HG02884 (cell line): ENCODE measurements around the gene KDM7A.

Experiments
- ATAC-seq: cut with Tn5 transposase; IDR thresholded peaks from one replicate; pipeline ENCODE4 v1.9.1; 2021; ENCODE audit warnings: mild to moderate bottlenecking, moderate library complexity; ENCODE audit not compliant: unreplicated experiment

Gene KDM7A

DNA sequence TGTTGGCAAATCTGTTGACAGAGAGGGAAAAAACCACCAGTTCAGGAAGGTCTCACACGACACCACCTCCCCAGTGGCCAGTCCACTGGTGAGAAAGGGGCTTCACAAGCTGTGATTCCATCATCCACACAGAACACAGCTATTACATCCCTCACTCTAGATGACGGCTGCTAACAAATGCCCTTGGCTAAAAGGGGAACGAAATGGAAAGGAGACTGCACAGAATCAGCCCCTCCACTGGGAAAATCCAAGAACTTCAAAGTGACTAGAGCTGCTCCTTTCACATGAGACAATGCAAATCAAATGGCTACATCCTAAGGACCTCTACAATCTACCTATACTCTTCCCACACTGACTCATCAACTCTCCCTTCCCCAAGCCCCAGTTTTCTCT, 119.6 kb downstream of the KDM7A start:
- ATAC-seq, result no peak

GRCh38 chr7:140056431-140057142, 120.2 kb downstream of the KDM7A start:
- ATAC-seq, result no peak

DNA sequence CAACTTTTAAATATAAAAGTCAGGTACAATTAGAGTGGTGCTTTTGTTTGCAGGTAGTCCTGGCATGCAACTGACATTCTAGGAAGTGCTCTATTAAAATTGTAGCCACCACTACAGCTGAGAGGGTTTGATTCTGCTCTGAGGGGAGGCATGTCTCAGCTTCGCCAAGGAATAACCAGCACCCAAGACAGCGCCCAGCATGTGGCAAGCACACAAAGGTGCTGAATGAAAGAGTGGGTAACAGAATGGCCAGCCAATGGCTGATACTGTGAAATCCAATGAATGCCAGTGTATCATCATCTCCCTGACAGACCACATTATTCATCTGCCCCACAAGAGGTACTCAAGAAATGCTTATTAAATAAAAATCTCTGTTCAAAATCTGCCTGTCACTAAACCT, 121.0 kb downstream of the KDM7A start:
- ATAC-seq, result no peak

- ATAC-seq, result no peak
Observed at GRCh38 chr7:140054751-140055150, 122.0 kb downstream of the KDM7A start.

GRCh38 chr7:140053812-140054539, 122.8 kb downstream of the KDM7A start:
- ATAC-seq, result peak; percentile 95

DNA sequence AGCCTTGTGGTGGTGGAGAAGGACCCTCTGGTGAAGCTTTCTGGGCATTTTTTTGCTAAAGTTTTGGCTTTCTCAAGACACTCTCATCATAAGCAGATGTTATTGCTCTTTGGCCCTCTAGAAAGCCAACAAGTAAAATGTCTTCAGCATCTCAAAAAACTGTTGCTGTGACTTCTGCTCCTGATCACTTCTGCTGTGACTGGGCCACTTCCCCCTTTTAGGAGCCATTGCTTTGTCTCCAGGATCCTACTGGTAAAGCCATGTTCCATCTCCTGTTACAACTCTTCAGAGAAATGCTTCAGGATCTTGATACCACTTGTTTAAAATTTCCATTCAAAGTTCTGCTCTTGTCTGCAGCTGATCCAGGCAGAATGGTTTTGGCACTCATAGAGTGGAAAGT, 125.0 kb downstream of the KDM7A start:
- ATAC-seq, result no peak

DNA sequence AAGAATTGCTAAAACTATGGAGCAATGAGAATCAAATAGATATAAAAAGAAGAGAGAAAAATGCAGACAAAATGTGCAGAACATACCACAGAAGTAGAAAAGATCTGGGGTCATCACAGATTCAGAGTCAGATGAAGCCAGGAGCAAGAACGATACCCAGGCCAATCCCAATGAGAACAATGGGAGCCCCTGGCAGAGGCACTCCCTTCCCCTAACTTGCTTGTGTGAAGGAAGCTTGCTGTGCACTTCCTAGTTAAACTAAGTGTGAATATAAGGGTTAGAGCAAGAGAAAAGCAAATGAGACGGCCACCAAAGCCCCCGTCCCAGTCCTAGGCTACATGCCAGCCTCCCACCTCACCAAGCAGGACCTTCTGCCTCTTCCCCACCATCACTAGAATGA, 126.7 kb downstream of the KDM7A start:
- ATAC-seq, result no peak

DNA sequence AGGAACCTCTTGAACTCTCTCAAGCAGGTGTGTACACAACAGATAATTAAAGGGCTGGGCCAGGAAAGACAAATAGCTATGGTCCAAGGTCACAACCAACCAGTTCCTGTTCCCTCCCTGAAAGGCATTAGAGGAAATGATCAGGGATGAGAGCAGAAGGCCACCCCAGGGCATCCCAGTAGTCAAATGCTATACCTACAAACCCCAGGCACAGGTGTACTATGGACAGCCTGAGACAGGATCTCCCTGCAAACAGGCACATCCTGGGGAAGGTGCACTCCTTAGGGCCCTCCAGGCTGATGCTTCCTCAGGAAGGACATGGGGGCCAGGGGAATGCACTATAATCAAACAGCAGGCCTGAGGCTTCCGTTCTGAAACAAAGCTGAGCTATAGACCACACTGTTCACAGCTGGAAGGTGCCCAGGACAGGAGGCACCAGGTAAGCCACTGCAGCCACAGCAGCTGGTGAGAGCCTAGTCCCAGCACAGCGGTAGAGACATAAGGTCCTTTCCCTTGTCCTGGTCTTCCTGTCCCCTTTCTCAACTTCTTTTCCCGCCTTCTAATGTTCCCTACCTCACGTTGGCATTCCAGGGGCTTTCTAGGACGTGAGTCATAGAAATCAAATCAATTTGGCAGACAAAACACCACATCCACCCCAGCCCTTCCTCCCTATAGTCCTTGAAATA, 127.3 kb downstream of the KDM7A start:
- ATAC-seq, result no peak

- no peak for ATAC-seq
Observed at GRCh38 chr7:140048989-140049338, 127.8 kb downstream of the KDM7A start.

GRCh38 chr7:140048138-140048537, 128.6 kb downstream of the KDM7A start:
- no peak for ATAC-seq

DNA sequence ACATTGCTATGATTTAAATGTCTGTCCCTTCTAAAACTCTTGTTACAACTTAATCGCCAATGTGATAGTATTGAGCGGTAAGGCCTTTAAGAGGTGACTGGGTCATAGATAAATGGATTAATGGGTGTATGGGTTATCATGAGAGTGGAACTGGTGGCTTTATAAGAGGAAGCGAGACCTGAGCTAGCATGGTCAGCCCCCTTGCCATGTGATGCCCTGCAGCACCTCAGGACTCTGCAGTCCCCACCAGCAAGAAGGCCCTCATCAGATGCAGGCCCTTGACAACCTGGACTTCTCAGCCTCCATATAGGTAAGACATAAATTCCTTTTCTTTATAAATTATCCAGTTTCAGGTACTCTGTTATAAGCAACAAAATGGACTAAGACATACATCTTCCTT, 129.6 kb downstream of the KDM7A start:
- no peak for ATAC-seq

DNA sequence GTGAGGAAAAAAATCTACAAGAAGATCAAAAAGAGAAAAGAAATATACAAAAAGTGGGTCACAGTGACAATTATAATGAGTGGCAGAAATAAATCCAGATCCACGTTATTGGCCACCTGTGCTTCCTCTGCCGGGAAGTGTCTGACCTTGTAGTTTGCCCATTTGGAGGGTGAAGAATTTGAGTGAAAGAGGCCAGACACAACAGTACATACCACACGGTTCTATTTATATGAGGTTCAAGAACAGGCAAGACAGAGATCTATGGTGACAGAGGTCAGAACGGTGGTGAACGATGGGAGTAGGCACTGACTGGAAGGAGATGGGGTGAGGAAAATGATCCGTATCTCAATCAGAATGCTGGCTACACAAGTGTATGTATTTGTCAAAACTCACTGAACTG, 131.1 kb downstream of the KDM7A start:
- no peak for ATAC-seq

GRCh38 chr7:140044251-140044650, 132.5 kb downstream of the KDM7A start:
- no peak for ATAC-seq

- ATAC-seq, result no peak
Observed at GRCh38 chr7:140042386-140042670, 134.5 kb downstream of the KDM7A start.

GRCh38 chr7:140041659-140042385, 135.0 kb downstream of the KDM7A start:
- no peak for ATAC-seq

DNA sequence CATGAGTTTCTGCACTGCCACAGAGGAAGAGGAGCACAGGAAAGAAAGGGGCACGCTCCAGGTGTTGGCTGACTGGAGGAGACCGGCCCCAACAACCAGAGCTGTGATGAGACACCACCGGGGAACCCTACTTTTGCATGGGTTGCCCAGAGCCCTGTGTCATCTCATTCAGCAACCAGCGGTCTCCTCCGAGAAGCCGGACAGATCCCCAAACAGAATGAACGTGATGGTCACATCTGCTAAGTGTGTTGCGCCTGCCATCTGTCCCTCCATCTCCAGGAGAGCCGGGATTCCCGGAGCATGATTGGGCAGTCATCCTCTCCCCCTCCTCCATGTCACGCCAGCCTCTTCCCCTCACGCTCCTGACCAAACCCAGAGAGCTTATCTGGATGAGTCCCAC, 136.9 kb downstream of the KDM7A start:
- ATAC-seq, result no peak

DNA sequence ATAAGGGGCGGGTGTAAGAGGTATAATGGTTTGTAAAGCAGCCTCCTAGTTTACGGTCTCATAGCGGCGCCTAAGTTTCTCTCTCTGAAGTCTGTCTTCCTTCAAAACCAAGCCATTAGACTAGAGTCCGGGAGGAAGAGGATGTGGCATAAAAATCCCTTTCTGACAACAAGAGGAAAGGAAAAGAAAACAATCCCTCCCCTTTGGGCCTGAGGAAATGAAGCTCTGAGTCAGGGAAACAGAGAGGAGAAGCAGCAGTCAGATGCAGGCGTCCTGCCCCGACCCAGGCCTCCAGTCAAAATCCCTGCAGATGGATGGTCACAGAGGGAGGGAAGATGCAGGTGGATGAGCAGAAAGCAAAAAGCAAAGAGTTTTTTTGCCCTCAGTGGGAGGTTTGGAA, 137.7 kb downstream of the KDM7A start:
- ATAC-seq, result no peak

GRCh38 chr7:140036224-140036962, 140.4 kb downstream of the KDM7A start:
- ATAC-seq, result no peak

DNA sequence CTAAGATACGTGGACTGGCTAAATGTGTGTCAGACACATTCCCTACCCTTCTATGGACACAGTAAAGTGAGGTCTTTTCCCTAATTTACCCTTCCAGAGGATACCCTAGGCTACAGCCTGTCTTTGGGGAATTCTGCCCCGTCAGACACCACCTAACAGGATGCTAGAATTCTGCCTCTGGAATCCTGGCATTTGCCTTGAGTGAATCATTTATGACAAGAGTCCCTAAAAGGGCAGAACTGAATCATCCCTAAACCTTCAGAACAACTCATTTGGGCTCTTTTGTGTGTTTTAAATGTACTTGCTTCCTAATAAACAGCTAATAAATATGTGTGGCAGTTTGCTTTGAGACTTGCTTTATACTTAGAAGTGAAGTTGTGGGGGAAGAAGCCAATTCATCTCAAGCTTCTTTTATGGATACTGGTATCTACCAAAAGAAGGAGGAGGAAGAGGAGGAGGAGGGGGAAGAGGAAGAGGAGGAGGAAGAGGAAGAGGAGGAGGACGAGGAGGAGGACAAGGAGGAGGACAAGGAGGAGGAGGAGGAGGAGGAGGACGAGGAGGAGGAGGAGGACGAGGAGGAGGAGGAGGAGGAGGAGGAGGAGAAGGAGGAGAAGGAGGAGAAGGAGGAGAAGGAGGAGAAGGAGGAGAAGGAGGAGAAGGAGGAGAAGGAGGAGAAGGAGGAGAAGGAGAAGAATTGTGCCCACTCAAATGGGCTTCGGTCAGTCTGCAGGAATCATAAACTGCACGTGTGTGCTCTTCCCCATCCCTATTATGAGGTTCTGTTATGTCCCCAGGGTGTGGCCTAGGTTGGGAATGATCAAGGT, 141.2 kb downstream of the KDM7A start:
- ATAC-seq, result no peak
